Neural cell (in vitro differentiated cells): Measurements from ENCODE around the gene COL15A1.

Experiments
- EP300 ChIP-seq: fragments of 450-650 bp; conservative IDR thresholded peaks from 2 replicates; pipeline ENCODE4 v1.6.1; 2014; ENCODE audit warnings: antibody characterized with exemption, mild to moderate bottlenecking, moderate library complexity; ENCODE audit not compliant: poor library complexity, severe bottlenecking
- EZH2 ChIP-seq: fragments of 200-600, 300-800 bp; shearing (Covaris generic), sonication (generic); IDR thresholded peaks from 2 replicates; pipeline ENCODE4 v1.6.1; 2014; ENCODE audit warnings: antibody characterized with exemption, low read length, borderline replicate concordance, mild to moderate bottlenecking; ENCODE audit not compliant: insufficient read depth, poor library complexity, severe bottlenecking
- MXI1 ChIP-seq: fragments of 450-650 bp; conservative IDR thresholded peaks from 2 replicates; pipeline ENCODE4 v1.6.1; 2014; ENCODE audit warnings: antibody characterized with exemption, mild to moderate bottlenecking; ENCODE audit not compliant: poor library complexity, severe bottlenecking
- POLR2AphosphoS5 ChIP-seq: IDR thresholded peaks from 2 replicates; pipeline ENCODE4 v1.6.1; 2012
- RAD21 ChIP-seq: fragments of 450-650 bp; conservative IDR thresholded peaks from 2 replicates; pipeline ENCODE4 v1.6.1; 2014; ENCODE audit warnings: antibody characterized with exemption, mild to moderate bottlenecking, moderate library complexity
- TAF1 ChIP-seq: IDR thresholded peaks from 2 replicates; pipeline ENCODE4 v1.6.1; 2012; ENCODE audit warnings: low read depth
- TF ChIP-seq, protein P1 (sequence below): fragments of 450-650 bp; IDR thresholded peaks from 2 replicates; pipeline ENCODE4 v1.5.1; 2014; ENCODE audit warnings: antibody characterized with exemption, mild to moderate bottlenecking, moderate library complexity; ENCODE audit not compliant: poor library complexity, severe bottlenecking
- TF ChIP-seq, protein P2 (sequence below): IDR thresholded peaks from 2 replicates; pipeline ENCODE4 v1.6.1; 2012; ENCODE audit warnings: borderline replicate concordance

DNA sequence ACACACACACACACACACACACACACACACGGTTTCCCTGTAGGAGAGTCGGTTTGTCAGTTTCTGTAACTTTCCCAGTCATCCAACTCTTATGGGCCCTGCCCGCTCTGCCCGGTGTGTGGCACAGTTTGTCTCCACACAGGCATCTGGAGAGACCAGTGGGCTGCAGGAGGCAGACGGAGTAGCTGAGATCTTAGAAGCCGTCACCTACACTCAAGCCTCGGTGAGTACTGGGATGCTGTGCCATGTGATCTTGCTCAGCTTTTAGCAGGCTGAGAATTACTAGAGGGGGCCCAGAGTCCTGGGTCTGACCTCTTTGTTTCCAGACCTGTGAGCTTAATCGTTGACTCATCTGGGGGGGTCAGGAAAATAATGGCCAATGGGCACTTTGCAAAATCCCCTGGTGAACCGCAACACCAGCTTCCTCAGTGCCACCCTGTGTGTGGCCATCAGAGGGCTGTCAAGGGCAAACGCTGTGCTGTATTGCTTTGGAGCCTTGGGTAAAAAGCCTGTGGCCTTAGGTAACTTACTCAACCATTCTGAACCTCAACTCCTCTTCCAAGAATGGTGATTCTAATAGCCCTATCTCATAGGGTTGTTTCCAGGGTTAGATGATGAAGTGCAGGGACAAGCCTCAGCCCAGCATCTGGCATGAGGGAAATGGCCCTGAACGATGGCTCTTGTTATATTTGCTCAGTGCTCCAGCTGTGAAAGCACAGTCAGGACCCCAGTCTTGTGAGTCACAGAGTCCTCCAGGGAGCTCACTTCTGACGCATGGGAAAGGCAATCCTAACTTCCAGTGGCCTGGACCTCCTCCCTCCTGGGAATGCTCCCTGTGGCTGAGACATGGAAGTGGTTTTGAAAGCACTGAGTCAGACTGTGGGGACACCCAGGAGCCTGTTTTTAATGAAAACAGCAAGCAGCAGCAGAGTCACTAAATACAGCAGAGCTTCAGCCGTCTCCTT lies 45.6 kb downstream of the COL15A1 start:
- TF ChIP-seq, protein P1, sequence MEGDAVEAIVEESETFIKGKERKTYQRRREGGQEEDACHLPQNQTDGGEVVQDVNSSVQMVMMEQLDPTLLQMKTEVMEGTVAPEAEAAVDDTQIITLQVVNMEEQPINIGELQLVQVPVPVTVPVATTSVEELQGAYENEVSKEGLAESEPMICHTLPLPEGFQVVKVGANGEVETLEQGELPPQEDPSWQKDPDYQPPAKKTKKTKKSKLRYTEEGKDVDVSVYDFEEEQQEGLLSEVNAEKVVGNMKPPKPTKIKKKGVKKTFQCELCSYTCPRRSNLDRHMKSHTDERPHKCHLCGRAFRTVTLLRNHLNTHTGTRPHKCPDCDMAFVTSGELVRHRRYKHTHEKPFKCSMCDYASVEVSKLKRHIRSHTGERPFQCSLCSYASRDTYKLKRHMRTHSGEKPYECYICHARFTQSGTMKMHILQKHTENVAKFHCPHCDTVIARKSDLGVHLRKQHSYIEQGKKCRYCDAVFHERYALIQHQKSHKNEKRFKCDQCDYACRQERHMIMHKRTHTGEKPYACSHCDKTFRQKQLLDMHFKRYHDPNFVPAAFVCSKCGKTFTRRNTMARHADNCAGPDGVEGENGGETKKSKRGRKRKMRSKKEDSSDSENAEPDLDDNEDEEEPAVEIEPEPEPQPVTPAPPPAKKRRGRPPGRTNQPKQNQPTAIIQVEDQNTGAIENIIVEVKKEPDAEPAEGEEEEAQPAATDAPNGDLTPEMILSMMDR = no peak
- TF ChIP-seq MXI1 (no peak), EP300 (no peak), EZH2 (no peak), RAD21 (no peak), TAF1 (no peak), POLR2AphosphoS5 (no peak)
- TF ChIP-seq, protein P2, sequence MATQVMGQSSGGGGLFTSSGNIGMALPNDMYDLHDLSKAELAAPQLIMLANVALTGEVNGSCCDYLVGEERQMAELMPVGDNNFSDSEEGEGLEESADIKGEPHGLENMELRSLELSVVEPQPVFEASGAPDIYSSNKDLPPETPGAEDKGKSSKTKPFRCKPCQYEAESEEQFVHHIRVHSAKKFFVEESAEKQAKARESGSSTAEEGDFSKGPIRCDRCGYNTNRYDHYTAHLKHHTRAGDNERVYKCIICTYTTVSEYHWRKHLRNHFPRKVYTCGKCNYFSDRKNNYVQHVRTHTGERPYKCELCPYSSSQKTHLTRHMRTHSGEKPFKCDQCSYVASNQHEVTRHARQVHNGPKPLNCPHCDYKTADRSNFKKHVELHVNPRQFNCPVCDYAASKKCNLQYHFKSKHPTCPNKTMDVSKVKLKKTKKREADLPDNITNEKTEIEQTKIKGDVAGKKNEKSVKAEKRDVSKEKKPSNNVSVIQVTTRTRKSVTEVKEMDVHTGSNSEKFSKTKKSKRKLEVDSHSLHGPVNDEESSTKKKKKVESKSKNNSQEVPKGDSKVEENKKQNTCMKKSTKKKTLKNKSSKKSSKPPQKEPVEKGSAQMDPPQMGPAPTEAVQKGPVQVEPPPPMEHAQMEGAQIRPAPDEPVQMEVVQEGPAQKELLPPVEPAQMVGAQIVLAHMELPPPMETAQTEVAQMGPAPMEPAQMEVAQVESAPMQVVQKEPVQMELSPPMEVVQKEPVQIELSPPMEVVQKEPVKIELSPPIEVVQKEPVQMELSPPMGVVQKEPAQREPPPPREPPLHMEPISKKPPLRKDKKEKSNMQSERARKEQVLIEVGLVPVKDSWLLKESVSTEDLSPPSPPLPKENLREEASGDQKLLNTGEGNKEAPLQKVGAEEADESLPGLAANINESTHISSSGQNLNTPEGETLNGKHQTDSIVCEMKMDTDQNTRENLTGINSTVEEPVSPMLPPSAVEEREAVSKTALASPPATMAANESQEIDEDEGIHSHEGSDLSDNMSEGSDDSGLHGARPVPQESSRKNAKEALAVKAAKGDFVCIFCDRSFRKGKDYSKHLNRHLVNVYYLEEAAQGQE = no peak
